H1 (cell line): ENCODE results near the gene MCUB.

Experiments used
- BRCA1 ChIP-seq: IDR thresholded peaks from 2 replicates; pipeline ENCODE4 v1.6.1; 2012; ENCODE audit warnings: low read depth, low read length, improper control_type of control experiment
- CBX5 ChIP-seq: fragments of 300-800, 300-1000 bp; sonication (generic); IDR thresholded peaks from 2 replicates; pipeline ENCODE4 v1.7.1; 2016; ENCODE audit warnings: antibody characterized with exemption, low read length, low read depth
- GABPA ChIP-seq: IDR thresholded peaks from 2 replicates; pipeline ENCODE4 v1.6.1; 2011; ENCODE audit warnings: mild to moderate bottlenecking, low read length, moderate library complexity, borderline replicate concordance; ENCODE audit not compliant: insufficient read depth
- HDAC6 ChIP-seq: IDR thresholded peaks from one replicate; pipeline ENCODE4 v1.7.1; 2012; ENCODE audit warnings: low read depth, mild to moderate bottlenecking, inconsistent platforms, low read length, moderate library complexity
- KDM1A ChIP-seq: fragments of 200-600, 300-600 bp; sonication (generic); IDR thresholded peaks from 2 replicates; pipeline ENCODE4 v1.7.1; 2016; ENCODE audit warnings: mild to moderate bottlenecking, low read length, borderline replicate concordance
- POLR2A ChIP-seq, 2 experiments: IDR thresholded peaks; 1 replicate in 1 of 2; 2 replicates in 1 of 2; pipeline ENCODE4 v1.6.1; 2011; ENCODE audit warnings: low read depth in 2 of 2, low read length in 2 of 2, mild to moderate bottlenecking in 2 of 2; ENCODE audit errors: control extremely low read depth in 1 of 2
- POLR2AphosphoS5 ChIP-seq: IDR thresholded peaks from 2 replicates; pipeline ENCODE4 v1.6.1; 2011; ENCODE audit warnings: low read depth, low read length
- RAD21 ChIP-seq, 2 experiments: IDR thresholded peaks in 1 of 2; conservative IDR thresholded peaks in 1 of 2; 2 replicates each; pipeline ENCODE4 v1.6.1; 2011; ENCODE audit warnings: low read depth in 2 of 2, low read length in 2 of 2, improper control_type of control experiment in 1 of 2, inconsistent platforms in 1 of 2, mild to moderate bottlenecking in 1 of 2, moderate library complexity in 1 of 2
- RBBP5 ChIP-seq: IDR thresholded peaks from 2 replicates; pipeline ENCODE4 v1.7.1; 2012; ENCODE audit warnings: low read depth, mild to moderate bottlenecking, inconsistent platforms, low read length, moderate library complexity, borderline replicate concordance
- SP2 ChIP-seq: IDR thresholded peaks from 2 replicates; pipeline ENCODE4 v1.6.1; 2012; ENCODE audit warnings: mild to moderate bottlenecking, low read length, inconsistent platforms
- TAF1 ChIP-seq: IDR thresholded peaks from 2 replicates; pipeline ENCODE4 v1.6.1; 2011; ENCODE audit warnings: mild to moderate bottlenecking, low read depth, low read length
- TF ChIP-seq, protein P1 (sequence below), 3 experiments: IDR thresholded peaks; 1 replicate in 2 of 3; 2 replicates in 1 of 3; pipeline versions ENCODE4 v1.5.1 to v1.6.1; 2011; ENCODE audit warnings: low read length in 3 of 3, mild to moderate bottlenecking in 3 of 3, inconsistent platforms in 2 of 3, low read depth in 1 of 3, moderate library complexity in 1 of 3; ENCODE audit not compliant: insufficient read depth in 1 of 3; ENCODE audit errors: control extremely low read depth in 1 of 3

GRCh38 chr4:109690690-109691410 lies 130.8 kb downstream of the MCUB start:
- no peak for TF ChIP-seq TAF1
- TF ChIP-seq, protein P1, sequence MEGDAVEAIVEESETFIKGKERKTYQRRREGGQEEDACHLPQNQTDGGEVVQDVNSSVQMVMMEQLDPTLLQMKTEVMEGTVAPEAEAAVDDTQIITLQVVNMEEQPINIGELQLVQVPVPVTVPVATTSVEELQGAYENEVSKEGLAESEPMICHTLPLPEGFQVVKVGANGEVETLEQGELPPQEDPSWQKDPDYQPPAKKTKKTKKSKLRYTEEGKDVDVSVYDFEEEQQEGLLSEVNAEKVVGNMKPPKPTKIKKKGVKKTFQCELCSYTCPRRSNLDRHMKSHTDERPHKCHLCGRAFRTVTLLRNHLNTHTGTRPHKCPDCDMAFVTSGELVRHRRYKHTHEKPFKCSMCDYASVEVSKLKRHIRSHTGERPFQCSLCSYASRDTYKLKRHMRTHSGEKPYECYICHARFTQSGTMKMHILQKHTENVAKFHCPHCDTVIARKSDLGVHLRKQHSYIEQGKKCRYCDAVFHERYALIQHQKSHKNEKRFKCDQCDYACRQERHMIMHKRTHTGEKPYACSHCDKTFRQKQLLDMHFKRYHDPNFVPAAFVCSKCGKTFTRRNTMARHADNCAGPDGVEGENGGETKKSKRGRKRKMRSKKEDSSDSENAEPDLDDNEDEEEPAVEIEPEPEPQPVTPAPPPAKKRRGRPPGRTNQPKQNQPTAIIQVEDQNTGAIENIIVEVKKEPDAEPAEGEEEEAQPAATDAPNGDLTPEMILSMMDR (IDR thresholded peaks at IDR 0.05; ENCODE audit: control extremely low read depth in 1 of 3, insufficient read depth in 1 of 3, low read depth in 1 of 3, low read length in 3 of 3), result no peak
- TF ChIP-seq POLR2A (IDR thresholded peaks at IDR 0.05; ENCODE audit: control extremely low read depth in 1 of 2, low read depth in 2 of 2, low read length in 2 of 2), result no peak
- TF ChIP-seq GABPA, result no peak
- TF ChIP-seq KDM1A, result no peak
- no peak for TF ChIP-seq RAD21 (IDR thresholded peaks at IDR 0.05 in 1 of 2, conservative IDR thresholded peaks at IDR 0.05 in 1 of 2; ENCODE audit: low read depth in 2 of 2, low read length in 2 of 2)
- TF ChIP-seq RBBP5, result no peak
- TF ChIP-seq POLR2AphosphoS5, result no peak
- TF ChIP-seq CBX5, result no peak
- no peak for TF ChIP-seq SP2
- no peak for TF ChIP-seq BRCA1
- TF ChIP-seq HDAC6, result no peak
